Transverse colon (tissue), 4 donors: Measurements from ENCODE around the gene PPP3CB. TPM values are rescaled to one million over a fixed set of nuclear protein-coding genes. Genes with fewer than 3 reads are reported as not detected.
"Not testable (repeated sequence)": the region's sequence is repeated elsewhere in the genome, so short reads cannot be mapped to it uniquely, and the experiment has no call there.

Source experiments
- DNase-seq: peaks from one replicate; pipeline ENCODE4 v3.0.0-alpha.2; 2019
- H3K27ac ChIP-seq, 4 donors: fragments of 200-600 bp; sonication (generic); 2 replicates each; pipeline ENCODE4 v1.5.1; 2016 to 2018; ENCODE audit warnings: inconsistent platforms in 4 of 4
- H3K27me3 ChIP-seq: fragments of 200-600 bp; sonication (generic); 2 replicates; pipeline ENCODE4 v1.5.1; 2017; ENCODE audit warnings: inconsistent platforms
- H3K36me3 ChIP-seq, 4 donors: fragments of 200-600 bp; sonication (generic); 2 replicates each; pipeline ENCODE4 v1.5.1; 2017 to 2019; ENCODE audit warnings: inconsistent platforms in 4 of 4
- H3K4me1 ChIP-seq, 4 donors: fragments of 200-600 bp; sonication (generic); 2 replicates each; pipeline ENCODE4 v1.5.1; 2017 to 2020; ENCODE audit warnings: inconsistent platforms in 4 of 4
- H3K4me3 ChIP-seq, 4 donors: fragments of 200-600 bp; sonication (generic); 1 replicate in 1 of 4; 2 replicates in 3 of 4; pipeline versions ENCODE4 v1.5.1 to v1.6.1; 2017 to 2019; ENCODE audit warnings: inconsistent platforms in 4 of 4
- H3K9me3 ChIP-seq, 2 donors: fragments of 200-600 bp; sonication (generic); 2 replicates each; pipeline ENCODE4 v1.5.1; 2017 to 2019; ENCODE audit warnings: inconsistent platforms in 2 of 2
- EP300 ChIP-seq: sonication (generic); formaldehyde crosslinking; IDR thresholded peaks from one replicate; pipeline ENCODE4 v1.6.1; 2017; ENCODE audit warnings: antibody characterized with exemption, low read depth
- POLR2A ChIP-seq: fragments of 450-650 bp; IDR thresholded peaks from one replicate; pipeline ENCODE4 v1.6.1; 2016; ENCODE audit warnings: antibody characterized with exemption, mild to moderate bottlenecking, moderate library complexity
- POLR2AphosphoS5 ChIP-seq, 3 donors: sonication (generic); formaldehyde crosslinking; IDR thresholded peaks; one replicate each; pipeline ENCODE4 v1.6.1; 2016; ENCODE audit warnings: antibody characterized with exemption in 3 of 3
- WGBS, 2 donors: methylation state at CpG; one replicate each; pipeline ENCODE4 v1.1.5; 2018; ENCODE audit warnings: low coverage in 1 of 2; 5-methylcytosine and 5-hydroxymethylcytosine counted together
- in situ Hi-C, 4 donors: fragments of 200-750 bp; cut with MboI; loops; one replicate each; pipeline versions ENCODE4 v1.15.0 to v1.15.1; 2017; ENCODE audit warnings: low sequenced_read_pairs in 3 of 4, low pct_ligation_motif_present in 1 of 4, low pct_unique_long_range_greater_than_20kb in 1 of 4
- intact Hi-C: fragments of 100-400 bp; cut with DNase I; formaldehyde crosslinking; loops from one replicate; pipeline ENCODE4 v1.15.1; 2023; ENCODE audit warnings: low total_unique reads
- small RNA-seq, 4 donors: library from RNA; depleted of rRNA; stranded (forward); fragments of <200 nt; gene quantifications; one replicate each; pipeline ENCODE3, GENCODE V24; 2016
- total RNA-seq, 4 donors: library from RNA; depleted of rRNA; stranded (reverse); fragments of >200 nt; gene quantifications; one replicate each; pipeline ENCODE4 v1.1.0, GENCODE V29; 2016
- TF ChIP-seq, protein P1 (sequence below), 5 experiments: fragments of 200-600 bp in 3 of 5; fragments of 450-650 bp in 2 of 5; sonication (generic) in 3 of 5; IDR thresholded peaks; 1 replicate in 2 of 5; 2 replicates in 3 of 5; pipeline ENCODE4 v1.5.1; 2016 to 2017; ENCODE audit warnings: antibody characterized with exemption in 5 of 5, inconsistent platforms in 3 of 5, mild to moderate bottlenecking in 2 of 5, moderate library complexity in 1 of 5

PPP3CB gene
- total RNA-seq, 4 donors from 2014 or later = 20.5 to 54.5 (median 35.9) TPM

DNA sequence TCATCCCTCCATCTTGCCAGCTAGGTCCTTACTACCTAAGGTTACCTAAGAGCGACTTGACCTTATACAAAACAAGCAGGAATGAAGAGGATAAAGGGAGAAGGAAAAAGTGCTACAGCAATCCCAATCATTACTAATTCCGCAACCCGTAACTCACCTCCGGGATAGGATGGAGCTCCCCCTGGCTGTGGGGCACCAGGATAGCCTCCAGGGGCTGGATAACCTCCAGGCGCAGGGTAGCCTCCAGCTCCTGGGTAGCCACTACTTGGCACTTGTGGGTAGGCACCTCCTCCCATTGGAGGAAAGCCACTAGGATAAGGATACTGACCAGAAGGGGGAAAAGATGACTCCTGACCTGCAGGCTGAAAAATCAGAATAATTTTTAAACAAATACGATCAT lies 97.8 kb downstream of the PPP3CB start:
- DNase-seq = no peak
- no peaks in the 10 kb centered on the region for H3K27me3 ChIP-seq
- peaks cover 0 to 37% (median 17%) of the 10 kb centered on the region in 4 donors for H3K36me3 ChIP-seq
- peaks cover 0 to 4% (median 0%) of the 10 kb centered on the region in 4 donors for H3K4me1 ChIP-seq
- in situ Hi-C loops (no loop called here), intact Hi-C loops (no loop called here)
- H3K27ac ChIP-seq = no peak overlapping the region
- no peaks in the 10 kb centered on the region for H3K9me3 ChIP-seq
- H3K4me3 ChIP-seq = no peak overlapping the region
- TF ChIP-seq POLR2A (no peak), POLR2AphosphoS5 (IDR thresholded peaks at IDR 0.05) (no peak)
- TF ChIP-seq, protein P1, sequence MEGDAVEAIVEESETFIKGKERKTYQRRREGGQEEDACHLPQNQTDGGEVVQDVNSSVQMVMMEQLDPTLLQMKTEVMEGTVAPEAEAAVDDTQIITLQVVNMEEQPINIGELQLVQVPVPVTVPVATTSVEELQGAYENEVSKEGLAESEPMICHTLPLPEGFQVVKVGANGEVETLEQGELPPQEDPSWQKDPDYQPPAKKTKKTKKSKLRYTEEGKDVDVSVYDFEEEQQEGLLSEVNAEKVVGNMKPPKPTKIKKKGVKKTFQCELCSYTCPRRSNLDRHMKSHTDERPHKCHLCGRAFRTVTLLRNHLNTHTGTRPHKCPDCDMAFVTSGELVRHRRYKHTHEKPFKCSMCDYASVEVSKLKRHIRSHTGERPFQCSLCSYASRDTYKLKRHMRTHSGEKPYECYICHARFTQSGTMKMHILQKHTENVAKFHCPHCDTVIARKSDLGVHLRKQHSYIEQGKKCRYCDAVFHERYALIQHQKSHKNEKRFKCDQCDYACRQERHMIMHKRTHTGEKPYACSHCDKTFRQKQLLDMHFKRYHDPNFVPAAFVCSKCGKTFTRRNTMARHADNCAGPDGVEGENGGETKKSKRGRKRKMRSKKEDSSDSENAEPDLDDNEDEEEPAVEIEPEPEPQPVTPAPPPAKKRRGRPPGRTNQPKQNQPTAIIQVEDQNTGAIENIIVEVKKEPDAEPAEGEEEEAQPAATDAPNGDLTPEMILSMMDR (IDR thresholded peaks at IDR 0.05) = no peak
- WGBS, 2 donors = 84 to 96% methylated on average over 2 to 6 of the region's 6 CpGs

DNA sequence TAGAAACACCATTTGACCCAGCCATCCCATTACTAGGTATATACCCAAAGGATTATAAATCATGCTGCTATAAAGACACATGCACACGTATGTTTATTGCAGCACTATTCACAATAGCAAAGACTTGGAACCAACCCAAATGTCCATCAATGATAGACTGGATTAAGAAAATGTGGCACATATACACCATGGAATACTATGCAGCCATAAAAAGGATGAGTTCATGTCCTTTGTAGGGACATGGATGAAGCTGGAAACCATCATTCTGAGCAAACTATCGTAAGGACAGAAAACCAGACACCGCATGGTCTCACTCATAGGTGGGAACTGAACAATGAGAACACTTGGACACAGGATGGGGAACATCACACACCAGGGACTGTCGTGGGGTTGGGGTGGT lies 101.5 kb downstream of the PPP3CB start:
- in situ Hi-C loops, H3K27me3 ChIP-seq, H3K9me3 ChIP-seq, H3K4me1 ChIP-seq, H3K27ac ChIP-seq, DNase-seq, intact Hi-C loops, H3K4me3 ChIP-seq: not testable (repeated sequence)
- WGBS, 2 donors = 100% methylated on average over 3 of the region's 4 CpGs
- peaks cover 0 to 52% (median 23%) of the 10 kb centered on the region in 4 donors for H3K36me3 ChIP-seq

DNA sequence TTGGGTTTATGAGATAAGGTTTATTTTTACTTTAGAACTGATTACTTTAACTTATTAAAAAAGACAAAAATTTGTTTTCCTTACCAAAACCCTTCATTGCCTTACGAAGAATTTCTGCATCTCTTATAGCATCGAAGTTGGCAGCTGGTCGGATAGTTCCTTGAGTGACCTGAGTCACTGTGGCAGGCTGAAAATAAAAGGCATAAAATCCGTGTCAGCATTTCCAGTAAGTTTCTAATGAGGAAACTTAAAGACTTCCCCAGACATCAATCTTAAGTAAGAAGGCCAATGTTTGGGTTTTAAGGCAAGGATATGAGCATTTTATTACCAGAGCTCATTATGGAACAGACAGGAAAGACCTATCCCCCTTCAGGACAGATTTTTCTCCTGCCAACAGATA lies 107.6 kb downstream of the PPP3CB start:
- H3K27me3 ChIP-seq = no peaks in the 10 kb centered on the region
- intact Hi-C loops (no loop called here), in situ Hi-C loops (no loop called here)
- WGBS, 2 donors = 91 to 98% methylated on average over 4 of the region's 4 CpGs
- H3K9me3 ChIP-seq = no peaks in the 10 kb centered on the region
- H3K27ac ChIP-seq = no peak overlapping the region
- no peaks in the 10 kb centered on the region for H3K4me1 ChIP-seq
- H3K36me3 ChIP-seq = peaks cover 0 to 70% (median 32%) of the 10 kb centered on the region in 4 donors
- DNase-seq = no peak
- TF ChIP-seq, protein P1 (IDR thresholded peaks at IDR 0.05) = no peak
- TF ChIP-seq POLR2A = no peak
- no peak for TF ChIP-seq POLR2AphosphoS5 (IDR thresholded peaks at IDR 0.05)
- no peak for TF ChIP-seq EP300
- no peak overlapping the region for H3K4me3 ChIP-seq

DNA sequence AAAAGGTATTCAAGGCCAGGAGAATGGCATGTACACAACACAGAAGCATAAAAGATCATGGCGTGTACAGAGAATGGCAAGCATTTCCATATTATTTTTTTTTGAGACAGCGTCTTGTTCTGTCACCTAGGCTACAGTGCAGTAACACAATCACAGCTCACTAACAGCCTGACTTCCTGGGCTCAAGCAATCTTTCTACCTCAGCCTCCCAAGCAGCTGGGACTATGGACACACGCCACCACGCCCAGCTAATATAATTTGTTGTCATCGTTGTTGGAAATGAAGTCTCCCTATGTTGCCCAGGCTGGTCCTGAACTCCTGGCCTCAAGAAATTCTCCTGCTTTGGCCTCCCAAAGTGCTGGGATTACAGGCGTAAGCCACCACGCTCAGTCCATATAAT lies 109.2 kb downstream of the PPP3CB start:
- Histone ChIP-seq H3K4me1 (no peaks in the 10 kb centered on the region), H3K9me3 (no peaks in the 10 kb centered on the region), H3K27me3 (no peaks in the 10 kb centered on the region), H3K36me3 (peaks cover 0 to 87% (median 38%) of the 10 kb centered on the region in 4 donors), H3K27ac (no peak overlapping the region), H3K4me3 (no peak overlapping the region)
- in situ Hi-C loops = no loop called here
- no peak for TF ChIP-seq EP300
- 76 to 88% methylated on average over 3 to 7 of the region's 7 CpGs for whole genome bisulfite sequencing, 2 donors
- DNase-seq = no peak
- intact Hi-C loops = no loop called here

Small RNA genes lying within 50 kb of the gene (small RNA-seq; reads per million reads assigned to genes)
- gene RNU6-883P = 0 reads per million in 4 donors

Other genes with a start within 250 kb of the PPP3CB start
- 10 to 100 TPM in 3 of 4 donors, 1 to 10 TPM in 1; 8.2 to 15.9 (median 14.6) TPM for gene DNAJC9, start 248.8 kb downstream of the PPP3CB start, total RNA-seq
- 10 to 100 TPM; 41.0 to 54.5 (median 46.6) TPM for gene MRPS16, start 243.4 kb downstream of the PPP3CB start, total RNA-seq
- 1 to 10 TPM in 3 of 4 donors, under 1 TPM in 1; 0.37 to 2.7 (median 1.6) TPM for gene CFAP70, start 137.2 kb downstream of the PPP3CB start, total RNA-seq
- 100 to 1,000 TPM in 1 of 4 donors, 10 to 100 TPM in 3; 12.3 to 110 (median 64.1) TPM for gene ANXA7, start 82.0 kb downstream of the PPP3CB start, total RNA-seq
- gene MSS51, start 62.5 kb downstream of the PPP3CB start, total RNA-seq = 1 to 10 TPM; 1.4 to 2.4 (median 2.0) TPM
- 100 to 1,000 TPM; 109 to 168 (median 114) TPM for gene USP54, start 95.3 kb upstream of the PPP3CB start, total RNA-seq
- 1 to 10 TPM in 1 of 4 donors, not detected in 3; 1.1 TPM for gene MYOZ1, start 145.4 kb upstream of the PPP3CB start, total RNA-seq
- gene SYNPO2L, start 160.0 kb upstream of the PPP3CB start, total RNA-seq = 1 to 10 TPM in 1 of 4 donors, under 1 TPM in 1, not detected in 2; 0.14 to 4.5 TPM
- gene AGAP5, start 202.1 kb upstream of the PPP3CB start, total RNA-seq = 10 to 100 TPM in 1 of 4 donors, 1 to 10 TPM in 2, not detected in 1; 8.0 to 12.7 (median 8.6) TPM
- 100 to 1,000 TPM in 2 of 4 donors, 10 to 100 TPM in 2; 46.7 to 104 (median 80.2) TPM for gene SEC24C, start 248.3 kb upstream of the PPP3CB start, total RNA-seq